Activated CD4-positive, alpha-beta T cell treated with anti-CD3 and anti-CD28 coated beads, Interleukin-2, amount 10 ng/mL, durations not matched to agents 24 days and 14 days (primary cell): ENCODE measurements around the gene TNFRSF1B. TPM values are rescaled to one million over a fixed set of nuclear protein-coding genes. Genes with fewer than 3 reads are reported as not detected.

Source experiments
- DNase-seq: peaks from one replicate; pipeline ENCODE4 v3.0.0; 2022
- H3K27ac Mint-ChIP-seq: one replicate; pipeline ENCODE4 v1.8.0; 2022; ENCODE audit warnings: mild to moderate bottlenecking, mixed read lengths
- H3K27me3 Mint-ChIP-seq: one replicate; pipeline ENCODE4 v1.8.0; 2022; ENCODE audit warnings: mixed read lengths
- H3K36me3 Mint-ChIP-seq: one replicate; pipeline ENCODE4 v1.8.0; 2022; ENCODE audit warnings: low read depth, mild to moderate bottlenecking, mixed read lengths
- H3K4me1 Mint-ChIP-seq: one replicate; pipeline ENCODE4 v1.8.0; 2021; ENCODE audit warnings: mixed read lengths
- H3K4me3 Mint-ChIP-seq: one replicate; pipeline ENCODE4 v1.8.0; 2022; ENCODE audit warnings: mild to moderate bottlenecking, moderate library complexity, mixed read lengths
- H3K9me3 Mint-ChIP-seq: one replicate; pipeline ENCODE4 v1.8.0; 2021; ENCODE audit warnings: mixed read lengths
- intact Hi-C: fragments of 100-400 bp; cut with micrococcal nuclease; formaldehyde crosslinking; loops from one replicate; pipeline ENCODE4 v1.15.1; 2023
- total RNA-seq: library from RNA; stranded (reverse); gene quantifications from 2 replicates; pipeline ENCODE4 v1.2.3, GENCODE V29; 2022

Gene TNFRSF1B
- total RNA-seq, 1 donor from 2014 or later, result 145 TPM

DNA sequence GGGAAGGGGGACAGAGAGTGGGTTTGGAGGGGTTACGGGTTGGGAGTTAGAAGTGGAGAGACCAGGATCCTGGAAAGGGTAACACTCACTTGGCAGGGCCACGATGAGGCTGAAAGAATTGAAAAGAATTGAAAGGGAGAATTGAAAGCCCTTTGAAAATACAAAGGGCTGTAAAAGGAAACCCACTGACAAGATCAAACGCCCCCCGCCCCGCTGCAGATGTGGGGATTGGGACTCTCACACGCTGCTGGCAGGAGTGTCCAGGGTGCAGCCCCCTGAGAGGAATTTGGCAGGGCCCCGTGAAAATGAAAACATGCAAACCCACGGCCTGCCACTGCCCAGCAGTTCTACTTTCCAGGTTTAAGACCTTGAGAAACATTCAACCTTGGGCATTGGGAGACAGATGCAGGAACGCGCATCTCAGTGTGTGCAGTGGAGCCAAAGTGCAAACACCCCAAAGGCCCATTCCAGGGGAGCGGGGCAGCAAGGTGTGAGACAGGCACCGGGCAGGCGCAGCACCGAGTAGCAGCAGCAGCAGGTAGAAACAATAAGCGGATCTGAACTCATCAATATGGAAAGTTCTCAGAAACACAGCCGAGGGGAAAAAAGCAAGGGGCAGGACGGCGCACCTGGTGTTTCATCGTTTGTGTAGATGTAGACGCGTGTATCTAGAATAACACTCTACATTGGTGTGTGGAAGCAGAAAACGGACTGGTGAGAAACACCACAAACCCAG lies 8.3 kb upstream of the TNFRSF1B start:
- Mint-ChIP-seq H3K4me1 (peaks cover 75% of the 10 kb centered on the region), H3K27me3 (no peaks in the 10 kb centered on the region), H3K36me3 (no peaks in the 10 kb centered on the region), H3K27ac (peak overlapping the region; percentile 94), H3K4me3 (peak overlapping the region; percentile 78), H3K9me3 (no peaks in the 10 kb centered on the region)
- no peak for DNase-seq
- intact Hi-C loops, result loop anchor here (1.0 to 5.0 kb wide), 2 partner anchors 8 to 91 kb away; no protein-coding TSS in a partner anchor

DNA sequence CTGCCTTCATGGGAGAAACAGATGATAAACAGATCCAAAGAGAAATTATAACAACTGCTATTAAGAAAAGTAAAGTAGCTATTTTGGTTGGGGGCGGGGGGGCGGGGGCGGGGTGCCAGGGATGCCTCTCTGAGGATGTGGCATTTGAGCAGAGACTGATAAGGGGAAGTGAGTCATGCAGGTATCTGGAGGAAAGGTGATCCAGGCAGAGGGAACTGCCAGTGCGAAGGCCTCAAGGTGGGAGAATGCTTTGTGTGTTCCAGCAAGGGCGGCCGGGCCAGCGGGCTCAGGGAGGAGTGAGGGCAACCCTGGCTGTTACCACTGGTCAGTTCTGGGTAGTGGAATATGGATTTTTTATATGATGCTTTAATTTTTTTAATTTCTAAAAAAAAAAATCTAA lies 7.0 kb upstream of the TNFRSF1B start:
- Mint-ChIP-seq H3K27me3 (no peaks in the 10 kb centered on the region), H3K4me1 (peaks cover 84% of the 10 kb centered on the region), H3K9me3 (no peaks in the 10 kb centered on the region), H3K27ac (peak overlapping the region; percentile 91), H3K4me3 (peak overlapping the region; percentile 63), H3K36me3 (no peaks in the 10 kb centered on the region)
- intact Hi-C loops, result loop anchor here (5.0 kb wide), 3 partner anchors 33 to 113 kb away; no protein-coding TSS in a partner anchor
- peak; percentile 75 for DNase-seq

DNA sequence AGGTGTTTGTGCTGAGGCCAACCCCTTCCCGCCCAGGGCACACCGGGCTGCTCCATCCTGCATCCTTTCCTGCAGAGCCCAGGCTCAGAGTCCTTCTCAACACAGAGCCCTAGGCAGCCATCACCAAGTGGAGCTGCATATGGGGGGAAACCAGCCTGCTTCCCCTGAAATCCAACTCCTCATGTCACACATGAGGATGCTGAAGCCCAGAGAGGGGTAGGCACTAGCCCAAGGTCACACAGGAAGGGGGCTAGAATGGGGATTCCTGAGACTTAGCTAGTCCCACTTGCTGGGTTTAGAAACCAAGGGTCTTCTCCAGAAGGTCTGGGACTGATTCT lies 5.5 kb upstream of the TNFRSF1B start:
- peaks cover 1% of the 10 kb centered on the region for H3K36me3 Mint-ChIP-seq
- H3K27ac Mint-ChIP-seq, result peak overlapping the region; percentile 95
- H3K4me1 Mint-ChIP-seq, result peaks cover 80% of the 10 kb centered on the region
- peak; percentile 73 for DNase-seq
- peak overlapping the region; percentile 76 for H3K4me3 Mint-ChIP-seq
- intact Hi-C loops, result loop anchor here (5.0 kb wide), 2 partner anchors 34 to 114 kb away; no protein-coding TSS in a partner anchor
- H3K9me3 Mint-ChIP-seq, result no peaks in the 10 kb centered on the region
- H3K27me3 Mint-ChIP-seq, result no peaks in the 10 kb centered on the region

DNA sequence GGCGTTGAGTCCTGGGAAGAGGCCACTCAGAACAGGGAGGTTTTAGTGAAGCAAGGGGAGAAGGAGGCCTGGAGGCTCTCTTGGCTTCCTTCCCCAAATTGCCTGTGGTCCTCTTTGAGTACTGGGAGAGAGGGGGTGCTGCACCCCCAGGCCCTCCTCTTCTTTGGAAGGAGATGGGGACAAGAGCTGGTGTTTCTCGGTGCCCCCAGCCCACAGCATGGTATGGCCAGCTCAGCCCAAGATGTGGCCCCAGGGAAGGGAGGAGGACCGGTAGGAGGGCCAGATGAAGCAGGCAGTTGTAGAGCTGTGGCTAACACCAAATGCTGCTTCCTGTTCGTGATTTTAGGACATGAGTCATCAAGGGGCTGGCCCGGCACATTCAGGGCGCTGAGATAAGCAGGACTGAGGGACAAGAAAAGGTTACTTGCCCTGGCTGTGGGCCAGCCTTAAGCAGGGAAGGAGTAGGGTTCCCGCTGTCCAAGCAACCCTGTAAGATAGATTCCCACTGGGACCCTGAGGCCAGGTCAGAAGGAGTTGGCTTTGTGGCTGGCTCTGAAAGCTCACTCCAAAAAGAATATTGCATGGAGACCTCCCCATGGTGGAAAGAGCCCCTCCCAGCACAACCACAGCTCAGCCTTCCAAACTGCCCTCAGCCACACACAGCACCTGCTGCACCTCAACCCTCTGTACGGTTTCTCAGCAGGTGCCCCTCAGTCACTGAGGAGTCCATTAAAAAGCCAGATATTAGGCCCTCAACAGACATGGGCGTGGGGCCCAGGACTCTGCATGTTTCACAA lies 4.9 kb upstream of the TNFRSF1B start:
- H3K27me3 Mint-ChIP-seq, result no peaks in the 10 kb centered on the region
- intact Hi-C loops, result loop anchor here (1.0 to 5.0 kb wide), 3 partner anchors 16 to 115 kb away; no protein-coding TSS in a partner anchor
- peaks cover 1% of the 10 kb centered on the region for H3K36me3 Mint-ChIP-seq
- peaks cover 77% of the 10 kb centered on the region for H3K4me1 Mint-ChIP-seq
- no peaks in the 10 kb centered on the region for H3K9me3 Mint-ChIP-seq
- peak overlapping the region; percentile 76 for H3K4me3 Mint-ChIP-seq
- DNase-seq, result peak; percentile 93
- peak overlapping the region; percentile 95 for H3K27ac Mint-ChIP-seq

DNA sequence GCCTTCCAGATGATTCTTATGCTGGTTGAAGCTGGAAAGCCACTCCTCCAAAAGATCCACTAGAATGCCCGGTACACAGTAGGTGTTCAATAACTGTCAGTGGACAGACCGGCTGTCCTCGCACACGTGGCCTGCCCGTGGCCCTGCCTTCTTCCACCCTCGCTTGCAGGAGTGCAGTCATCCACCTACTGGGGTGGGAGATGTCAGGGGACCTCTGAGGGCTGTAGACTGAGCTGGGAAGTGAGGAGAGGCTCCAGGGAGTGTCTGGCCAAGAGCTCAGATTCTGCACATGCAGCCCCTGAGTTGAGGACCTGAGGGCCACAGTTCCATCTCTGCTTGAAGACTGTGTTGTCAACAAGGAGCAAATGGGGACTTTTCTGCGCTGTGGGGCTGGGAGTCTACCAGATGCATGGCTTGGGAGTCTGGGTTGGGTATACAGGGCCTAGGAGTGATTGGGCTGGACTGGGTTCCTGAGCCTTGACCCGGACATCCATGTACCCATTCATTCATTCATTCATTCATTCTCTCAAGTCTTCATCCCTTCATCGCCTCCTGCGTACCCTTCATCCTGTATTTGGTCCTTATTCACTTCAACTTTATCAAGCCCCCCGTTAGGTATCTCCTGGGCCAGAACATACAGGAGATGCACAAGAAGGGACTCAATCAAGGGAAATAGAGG lies 4.2 kb upstream of the TNFRSF1B start:
- Mint-ChIP-seq H3K27ac (peak overlapping the region; percentile 95), H3K4me1 (peaks cover 72% of the 10 kb centered on the region), H3K4me3 (peak overlapping the region; percentile 76), H3K9me3 (no peaks in the 10 kb centered on the region), H3K27me3 (no peaks in the 10 kb centered on the region), H3K36me3 (peaks cover 3% of the 10 kb centered on the region)
- intact Hi-C loops, result loop anchor here (1.0 to 5.0 kb wide), 3 partner anchors 16 to 115 kb away; no protein-coding TSS in a partner anchor
- DNase-seq, result no peak

DNA sequence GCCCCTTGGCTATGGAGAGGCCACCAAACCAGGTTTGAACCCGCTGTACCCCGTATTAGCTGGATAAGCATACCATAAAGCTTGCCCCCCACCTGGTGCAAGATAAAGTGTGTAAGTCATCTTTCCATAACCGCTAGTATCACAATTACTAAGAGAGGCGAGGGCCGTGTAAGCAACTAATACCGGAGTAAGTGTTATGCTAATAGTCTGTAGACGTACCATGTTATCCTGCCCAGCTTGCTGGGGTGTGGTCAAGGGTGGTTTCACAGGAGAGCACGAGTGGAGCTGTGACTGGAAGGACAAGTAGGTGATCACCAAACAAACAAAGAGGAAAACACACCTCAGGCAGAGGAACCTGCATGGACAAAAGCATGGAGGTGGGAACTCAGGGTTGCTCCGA lies 3.6 kb upstream of the TNFRSF1B start:
- Mint-ChIP-seq H3K9me3 (no peaks in the 10 kb centered on the region), H3K27ac (peak overlapping the region; percentile 95), H3K4me1 (peaks cover 71% of the 10 kb centered on the region), H3K27me3 (no peaks in the 10 kb centered on the region), H3K36me3 (peaks cover 9% of the 10 kb centered on the region), H3K4me3 (peak overlapping the region; percentile 47)
- intact Hi-C loops, result loop anchor here (5.0 kb wide), 2 partner anchors 36 to 116 kb away; no protein-coding TSS in a partner anchor
- DNase-seq, result no peak

DNA sequence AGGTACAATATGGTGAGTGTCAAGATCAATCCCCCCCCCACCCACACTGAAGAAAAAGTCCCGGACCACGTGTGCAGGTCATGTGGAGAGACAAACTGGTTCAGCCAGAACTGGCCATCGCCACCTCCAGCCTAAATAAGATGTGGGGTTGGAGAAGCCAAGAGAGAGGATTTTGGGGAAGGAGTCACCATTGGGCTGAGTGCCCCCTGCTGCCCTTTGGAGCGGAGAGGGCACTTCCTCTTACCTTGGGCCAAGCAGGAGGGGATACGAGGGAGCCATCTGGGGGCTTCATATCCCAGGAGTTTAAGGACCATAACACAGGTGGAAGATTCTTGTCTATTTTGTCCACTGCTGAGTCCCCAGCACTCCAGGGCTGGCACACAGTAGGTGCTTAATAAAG lies 2.6 kb upstream of the TNFRSF1B start:
- Mint-ChIP-seq H3K9me3 (no peaks in the 10 kb centered on the region), H3K4me3 (no peak overlapping the region), H3K27me3 (no peaks in the 10 kb centered on the region), H3K27ac (peak overlapping the region; percentile 36), H3K4me1 (peaks cover 71% of the 10 kb centered on the region), H3K36me3 (peaks cover 18% of the 10 kb centered on the region)
- intact Hi-C loops, result loop anchor here (5.0 kb wide), 2 partner anchors 37 to 117 kb away; no protein-coding TSS in a partner anchor
- no peak for DNase-seq

DNA sequence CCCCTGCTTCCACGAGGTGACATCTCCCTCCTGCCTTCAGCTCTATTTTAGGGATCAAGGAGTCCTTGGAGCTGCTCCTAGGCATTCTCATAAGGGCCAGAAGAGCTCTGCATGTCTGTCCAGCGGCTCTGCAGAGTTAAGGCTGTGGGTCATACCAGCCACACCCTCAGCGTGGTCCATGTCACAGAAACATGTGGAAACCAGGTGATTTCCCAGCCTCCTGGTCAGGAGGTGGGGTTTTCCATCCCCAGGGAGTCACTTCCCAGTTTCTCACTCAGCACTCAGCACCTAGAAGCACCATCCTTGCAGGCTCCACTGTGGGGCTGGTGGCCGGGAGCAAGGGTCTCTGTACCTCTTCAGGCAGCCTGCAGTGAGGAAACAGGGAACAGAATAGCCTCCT lies 1.4 kb upstream of the TNFRSF1B start:
- Mint-ChIP-seq H3K4me1 (peaks cover 75% of the 10 kb centered on the region), H3K4me3 (no peak overlapping the region)
- intact Hi-C loops, result no loop called here

DNA sequence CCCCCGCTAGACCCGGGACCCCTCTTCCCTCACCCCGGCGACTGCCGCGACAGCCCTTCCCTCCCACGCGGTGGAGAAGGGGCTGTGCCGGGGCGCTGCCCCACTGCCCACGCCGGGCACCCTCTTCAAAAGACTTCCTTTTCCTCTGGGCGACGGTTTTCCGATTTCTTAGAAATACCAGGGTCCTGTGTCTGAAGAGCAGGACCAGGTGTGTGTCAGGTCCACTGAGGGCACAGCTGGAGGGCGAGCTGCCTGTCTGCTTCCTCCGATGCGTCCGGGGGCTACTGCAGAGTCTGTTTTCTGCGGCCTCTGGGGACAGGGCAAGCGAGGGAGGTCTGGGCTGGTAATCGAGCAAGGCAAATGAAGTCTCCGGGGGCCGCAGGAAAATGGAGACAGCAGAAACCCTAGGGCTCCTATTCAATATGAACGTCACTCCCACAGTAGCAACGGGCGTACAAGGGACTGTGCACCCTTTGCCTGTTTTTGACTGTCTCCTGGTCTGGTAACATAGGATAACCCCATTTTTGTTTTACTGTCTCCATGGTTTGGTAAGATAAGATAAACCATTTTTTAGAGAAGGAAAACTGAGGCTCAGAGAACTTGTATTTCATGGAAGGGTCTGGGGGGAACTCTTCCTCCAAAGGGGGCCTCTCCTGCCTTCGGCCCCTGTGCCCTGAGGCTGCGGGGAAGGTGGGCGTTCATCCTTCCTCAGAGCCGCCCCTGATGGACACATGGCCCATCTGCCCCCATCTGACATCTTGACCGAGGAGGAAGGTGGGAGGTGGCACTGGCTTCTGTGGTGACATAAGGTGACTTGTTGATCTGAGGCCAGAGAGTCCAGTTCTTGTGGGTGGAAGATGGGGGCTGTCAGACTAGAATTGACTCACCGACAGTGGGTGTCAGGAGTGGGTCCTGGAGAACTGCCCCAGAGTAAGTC lies 970 bp downstream of the TNFRSF1B start:
- H3K4me1 Mint-ChIP-seq, result peaks cover 71% of the 10 kb centered on the region
- H3K4me3 Mint-ChIP-seq, result peak overlapping the region; percentile 100
- H3K36me3 Mint-ChIP-seq, result peaks cover 38% of the 10 kb centered on the region
- no peaks in the 10 kb centered on the region for H3K9me3 Mint-ChIP-seq
- intact Hi-C loops, result loop anchor here (1.0 kb wide), 1 partner anchor 11 kb away; no protein-coding TSS in a partner anchor
- peak overlapping the region; percentile 100 for H3K27ac Mint-ChIP-seq
- peak; percentile 75 for DNase-seq
- no peaks in the 10 kb centered on the region for H3K27me3 Mint-ChIP-seq

More for the DNA sequence above, 1.4 kb upstream of the TNFRSF1B start:
- peaks cover 27% of the 10 kb centered on the region for H3K36me3 Mint-ChIP-seq
- H3K27ac Mint-ChIP-seq, result no peak overlapping the region
- no peaks in the 10 kb centered on the region for H3K9me3 Mint-ChIP-seq
- no peak for DNase-seq
- no peaks in the 10 kb centered on the region for H3K27me3 Mint-ChIP-seq

DNA sequence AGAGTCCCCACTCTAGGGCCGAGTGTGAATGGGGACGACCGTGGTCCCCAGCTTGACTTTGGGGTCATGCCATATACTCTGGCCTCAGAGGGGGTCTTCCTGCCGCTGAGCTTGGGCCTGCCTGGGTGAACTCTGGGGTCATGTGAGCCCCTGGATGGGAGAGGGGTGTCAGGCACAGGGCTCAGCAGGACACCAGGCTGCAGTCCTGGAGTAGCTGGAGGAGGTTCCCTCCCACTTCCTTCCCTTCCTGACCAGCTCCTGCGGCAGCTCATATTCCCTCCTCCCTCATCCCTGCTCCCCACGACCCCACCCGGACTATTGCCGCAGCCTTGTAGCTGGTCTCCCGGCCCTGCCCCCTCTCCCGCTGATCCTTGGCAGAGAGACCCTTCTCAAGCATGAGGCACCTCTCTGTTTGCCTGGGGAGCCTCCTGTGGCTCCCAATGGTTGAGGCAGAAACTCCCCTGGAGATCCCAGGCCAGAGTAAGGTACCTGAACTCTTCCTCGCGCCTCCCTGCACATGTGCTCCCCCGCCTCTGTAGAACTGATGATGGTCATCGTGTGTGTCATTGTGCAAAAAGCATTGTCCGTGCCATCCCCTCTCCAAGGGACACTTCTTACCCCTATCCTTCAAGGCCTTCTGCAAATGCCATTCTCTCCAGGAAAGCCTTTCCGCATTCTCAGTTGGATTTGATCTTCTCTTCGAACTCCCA lies 1.8 kb downstream of the TNFRSF1B start:
- intact Hi-C loops, result no loop called here
- DNase-seq, result no peak
- H3K36me3 Mint-ChIP-seq, result peaks cover 42% of the 10 kb centered on the region

DNA sequence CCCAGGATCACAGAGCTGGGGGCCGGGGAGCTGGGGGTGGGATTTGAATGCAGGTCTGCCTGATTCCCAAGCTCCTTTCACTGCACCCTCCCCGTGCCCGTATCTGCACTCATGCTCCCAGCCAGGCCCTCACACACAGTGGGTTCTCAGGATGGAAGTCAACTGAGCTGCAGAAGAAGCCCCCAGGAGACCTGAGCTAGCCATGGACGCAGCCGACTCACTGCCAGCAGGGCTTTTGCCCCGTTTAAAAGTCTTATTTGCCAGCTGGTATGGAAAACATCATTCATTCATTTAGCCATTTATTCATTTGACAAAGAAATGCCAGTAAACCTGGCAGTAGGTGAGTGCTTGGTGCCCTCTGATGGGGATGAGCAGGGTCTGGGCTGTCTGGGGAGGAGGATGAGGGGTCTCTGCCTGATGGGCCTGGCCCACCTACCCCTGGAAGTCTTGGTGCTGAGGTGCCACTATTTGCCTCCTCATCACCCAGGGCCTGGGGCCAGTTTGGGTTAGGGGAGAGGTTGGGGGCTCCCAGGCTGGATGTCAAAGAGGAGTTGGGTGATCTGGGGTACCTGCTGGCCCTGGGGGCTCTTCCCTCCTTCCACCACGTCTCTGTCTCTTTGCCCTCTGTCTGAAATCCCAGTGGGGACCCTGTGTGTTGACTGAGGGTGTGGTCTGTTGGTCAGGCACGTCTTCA lies 2.8 kb downstream of the TNFRSF1B start:
- peaks cover 44% of the 10 kb centered on the region for H3K36me3 Mint-ChIP-seq
- DNase-seq, result no peak
- peak overlapping the region; percentile 100 for H3K4me3 Mint-ChIP-seq
- no peaks in the 10 kb centered on the region for H3K27me3 Mint-ChIP-seq
- peak overlapping the region; percentile 79 for H3K27ac Mint-ChIP-seq
- intact Hi-C loops, result loop anchor here (10.0 kb wide), 2 partner anchors 265 to 345 kb away; no protein-coding TSS in a partner anchor
- H3K9me3 Mint-ChIP-seq, result no peaks in the 10 kb centered on the region
- H3K4me1 Mint-ChIP-seq, result peaks cover 71% of the 10 kb centered on the region

More for the DNA sequence above, 1.8 kb downstream of the TNFRSF1B start:
- peak overlapping the region; percentile 100 for H3K27ac Mint-ChIP-seq
- H3K9me3 Mint-ChIP-seq, result no peaks in the 10 kb centered on the region
- peak overlapping the region; percentile 100 for H3K4me3 Mint-ChIP-seq
- no peaks in the 10 kb centered on the region for H3K27me3 Mint-ChIP-seq
- peaks cover 71% of the 10 kb centered on the region for H3K4me1 Mint-ChIP-seq

DNA sequence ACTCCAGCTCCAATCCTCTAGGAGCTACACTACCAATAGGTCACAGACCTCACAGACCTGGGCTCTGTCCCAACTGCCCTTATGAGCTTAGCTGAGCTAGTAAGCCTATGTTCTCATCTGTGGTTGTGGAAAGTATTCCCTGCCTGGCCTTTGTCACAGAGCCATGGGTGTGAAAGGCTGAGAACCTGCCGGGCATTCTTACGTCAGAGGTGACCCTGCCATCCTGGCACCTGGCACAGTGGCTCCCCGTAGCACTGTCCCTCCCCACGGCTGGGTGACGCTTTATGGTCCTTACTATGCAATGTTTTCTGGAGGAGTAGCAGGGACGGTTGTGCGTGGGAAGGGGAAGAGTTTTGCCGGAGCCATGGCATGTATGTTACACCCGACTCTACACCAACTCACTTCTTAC lies 3.5 kb downstream of the TNFRSF1B start:
- Mint-ChIP-seq H3K36me3 (peaks cover 48% of the 10 kb centered on the region), H3K4me3 (peak overlapping the region; percentile 100), H3K4me1 (peaks cover 72% of the 10 kb centered on the region), H3K27me3 (no peaks in the 10 kb centered on the region), H3K27ac (peak overlapping the region; percentile 79), H3K9me3 (no peaks in the 10 kb centered on the region)
- intact Hi-C loops, result loop anchor here (10.0 kb wide), 2 partner anchors 265 to 345 kb away; no protein-coding TSS in a partner anchor
- no peak for DNase-seq
